Measurements from ENCODE around the gene MTA1.

Gene MTA1

GRCh38 chr14:105398726-105399465, 20.7 kb upstream of the MTA1 start:
- TF ChIP-seq, protein P1, sequence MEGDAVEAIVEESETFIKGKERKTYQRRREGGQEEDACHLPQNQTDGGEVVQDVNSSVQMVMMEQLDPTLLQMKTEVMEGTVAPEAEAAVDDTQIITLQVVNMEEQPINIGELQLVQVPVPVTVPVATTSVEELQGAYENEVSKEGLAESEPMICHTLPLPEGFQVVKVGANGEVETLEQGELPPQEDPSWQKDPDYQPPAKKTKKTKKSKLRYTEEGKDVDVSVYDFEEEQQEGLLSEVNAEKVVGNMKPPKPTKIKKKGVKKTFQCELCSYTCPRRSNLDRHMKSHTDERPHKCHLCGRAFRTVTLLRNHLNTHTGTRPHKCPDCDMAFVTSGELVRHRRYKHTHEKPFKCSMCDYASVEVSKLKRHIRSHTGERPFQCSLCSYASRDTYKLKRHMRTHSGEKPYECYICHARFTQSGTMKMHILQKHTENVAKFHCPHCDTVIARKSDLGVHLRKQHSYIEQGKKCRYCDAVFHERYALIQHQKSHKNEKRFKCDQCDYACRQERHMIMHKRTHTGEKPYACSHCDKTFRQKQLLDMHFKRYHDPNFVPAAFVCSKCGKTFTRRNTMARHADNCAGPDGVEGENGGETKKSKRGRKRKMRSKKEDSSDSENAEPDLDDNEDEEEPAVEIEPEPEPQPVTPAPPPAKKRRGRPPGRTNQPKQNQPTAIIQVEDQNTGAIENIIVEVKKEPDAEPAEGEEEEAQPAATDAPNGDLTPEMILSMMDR (IDR thresholded peaks at IDR 0.05; ENCODE audit: control insufficient read depth, insufficient read depth, low read depth, low read length, missing control alignments) = no peak
- DNase-seq (ENCODE audit: low read depth) = no peak
- H3K4me3 ChIP-seq (ENCODE audit: control insufficient read depth, low read depth, low read length) = peak overlapping the region; percentile 64

GRCh38 chr14:105399466-105399775, 20.2 kb upstream of the MTA1 start:
- no peak for DNase-seq (ENCODE audit: low read depth)
- TF ChIP-seq, protein P1 (IDR thresholded peaks at IDR 0.05; ENCODE audit: control insufficient read depth, insufficient read depth, low read depth, low read length, missing control alignments) = no peak
- peak overlapping the region; percentile 64 for H3K4me3 ChIP-seq (ENCODE audit: control insufficient read depth, low read depth, low read length)

- no peak for DNase-seq (ENCODE audit: low read depth)
- H3K4me3 ChIP-seq (ENCODE audit: control insufficient read depth, low read depth, low read length) = no peak overlapping the region
- TF ChIP-seq, protein P1 (IDR thresholded peaks at IDR 0.05; ENCODE audit: control insufficient read depth, insufficient read depth, low read depth, low read length, missing control alignments) = no peak
Measured at GRCh38 chr14:105400016-105400415, 19.6 kb upstream of the MTA1 start.

GRCh38 chr14:105401699-105402098, 17.9 kb upstream of the MTA1 start:
- no peak overlapping the region for H3K4me3 ChIP-seq (ENCODE audit: control insufficient read depth, low read depth, low read length)
- TF ChIP-seq, protein P1 (IDR thresholded peaks at IDR 0.05; ENCODE audit: control insufficient read depth, insufficient read depth, low read depth, low read length, missing control alignments) = no peak
- no peak for DNase-seq (ENCODE audit: low read depth)

DNA sequence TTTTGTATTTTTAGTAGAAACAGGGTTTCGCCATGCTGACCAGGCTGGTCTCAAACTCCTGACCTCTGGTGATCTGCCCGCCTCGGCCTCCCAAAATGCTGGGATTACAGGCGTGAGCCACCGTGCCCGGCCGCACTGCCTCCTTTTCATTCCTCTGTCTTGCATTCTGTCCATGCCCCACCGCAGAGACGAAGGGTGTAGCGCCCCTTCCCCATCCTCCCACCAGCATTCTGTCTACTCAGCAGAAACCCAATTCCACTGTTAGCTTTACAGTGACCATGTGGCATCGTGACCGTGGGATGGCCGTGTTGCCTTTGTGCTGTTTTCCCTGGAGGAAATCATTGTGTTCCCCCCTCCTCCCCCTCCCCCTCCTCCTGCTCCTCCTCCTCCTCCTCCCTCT, 11.0 kb upstream of the MTA1 start:
- TF ChIP-seq, protein P1 (IDR thresholded peaks at IDR 0.05; ENCODE audit: control insufficient read depth, insufficient read depth, low read depth, low read length, missing control alignments) = no peak
- DNase-seq (ENCODE audit: low read depth) = no peak
- no peak overlapping the region for H3K4me3 ChIP-seq (ENCODE audit: control insufficient read depth, low read depth, low read length)

GRCh38 chr14:105409364-105409763, 10.3 kb upstream of the MTA1 start:
- H3K4me3 ChIP-seq (ENCODE audit: control insufficient read depth, low read depth, low read length) = no peak overlapping the region
- DNase-seq (ENCODE audit: low read depth) = no peak
- TF ChIP-seq, protein P1 (IDR thresholded peaks at IDR 0.05; ENCODE audit: control insufficient read depth, insufficient read depth, low read depth, low read length, missing control alignments) = no peak
